K562 (cell line): ENCODE data around the gene TPRG1L. TPM values are rescaled to one million over a fixed set of nuclear protein-coding genes. Genes with fewer than 3 reads are reported as not detected.

Experiments used
- ATAC-seq: fragments of 200-7000 bp; cut with Tn5 transposase; 3 replicates; pipeline ENCODE4 v1.9.1; 2020; ENCODE audit warnings: moderate library complexity
- BruUV-seq: library from RNA; stranded (reverse); fragments of 400-500 nt; replicated peaks from 2 replicates; lab custom pipeline; 2021; lab: Mats Ljungman, UMichigan
- CTCF ChIA-PET: fragments of 300-600 bp; formaldehyde crosslinking; extraction: SDS; loops from one replicate; lab custom pipeline; 2021; ENCODE audit warnings: low intra/inter-chr PET ratio; lab: Yijun Ruan, JAX
- POLR2A ChIA-PET: fragments of 300-600, 350-650 bp; sonication (Branson Sonifier 250); formaldehyde crosslinking; extraction: SDS; loops from one replicate; lab custom pipeline; 2021; ENCODE audit warnings: antibody characterized with exemption, inconsistent platforms; lab: Yijun Ruan, JAX
- DNase-seq, 4 experiments: peaks; one replicate each; pipeline versions ENCODE4 v3.0.0 to v3.0.0-alpha.2; 2011 to 2018; ENCODE audit warnings: low spot score in 3 of 4, mixed read lengths in 3 of 4; ENCODE audit errors: extremely low read depth in 1 of 4
- FAIRE-seq: peaks from 2 replicates; lab custom pipeline; 2011; peaks lifted over from hg19 to GRCh38; lab: Jason Lieb, UNC
- H2AFZ ChIP-seq: 2 replicates; pipeline ENCODE4 v1.6.0; 2011; ENCODE audit warnings: low read depth, low read length, control low read depth, inconsistent platforms
- H3K27ac ChIP-seq: fragments of 200-600 bp; 3 replicates; pipeline ENCODE4 v1.8.0; 2011; ENCODE audit warnings: low read depth, mild to moderate bottlenecking, control low read depth, inconsistent platforms, low read length, moderate library complexity, mixed read lengths; ENCODE audit errors: extremely low read depth
- H3K27me3 ChIP-seq, 2 experiments: fragments of 300-600 bp in 1 of 2; 2 replicates in 1 of 2; 3 replicates in 1 of 2; pipeline versions ENCODE4 v1.6.0 to v1.8.0; 2011; ENCODE audit warnings: inconsistent platforms in 2 of 2, low read length in 2 of 2, mild to moderate bottlenecking in 1 of 2, mixed read lengths in 1 of 2, moderate library complexity in 1 of 2; ENCODE audit not compliant: control insufficient read depth in 2 of 2, insufficient read depth in 2 of 2
- H3K36me3 ChIP-seq: fragments of 300-600 bp; 3 replicates; pipeline ENCODE4 v1.8.0; 2011; ENCODE audit warnings: mild to moderate bottlenecking, low read length, inconsistent platforms; ENCODE audit not compliant: control insufficient read depth, insufficient read depth
- H3K4me1 ChIP-seq, 2 experiments: fragments of 200-600 bp in 1 of 2; replicated peaks in 1 of 2; 2 replicates in 1 of 2; 3 replicates in 1 of 2; pipeline versions ENCODE4 v1.5.1 to v1.8.0; 2011; ENCODE audit warnings: inconsistent platforms in 2 of 2, low read length in 2 of 2, mild to moderate bottlenecking in 1 of 2, mixed read lengths in 1 of 2, moderate library complexity in 1 of 2; ENCODE audit not compliant: control insufficient read depth in 2 of 2, insufficient read depth in 2 of 2
- H3K4me2 ChIP-seq: 2 replicates; pipeline ENCODE4 v1.6.1; 2011; ENCODE audit warnings: low read length, control low read depth, inconsistent platforms, mixed read lengths; ENCODE audit not compliant: insufficient read depth
- H3K4me3 ChIP-seq: fragments of 200-600 bp; sonication (generic), shearing (Covaris generic); 2 replicates; pipeline ENCODE4 v1.5.1; 2016; ENCODE audit warnings: control low read depth, inconsistent platforms
- H3K79me2 ChIP-seq: fragments of 200-600 bp; 3 replicates; pipeline ENCODE4 v1.8.0; 2011; ENCODE audit warnings: low read length, inconsistent platforms; ENCODE audit not compliant: control insufficient read depth, insufficient read depth
- H3K9ac ChIP-seq, 2 experiments: 2 replicates each; pipeline versions ENCODE4 v1.6.0 to v1.6.1; 2011; ENCODE audit warnings: low read depth in 2 of 2, low read length in 2 of 2, control low read depth in 1 of 2, inconsistent platforms in 1 of 2, mild to moderate bottlenecking in 1 of 2, mixed read lengths in 1 of 2; ENCODE audit not compliant: insufficient read depth in 1 of 2
- H3K9me1 ChIP-seq: one replicate; pipeline ENCODE4 v1.6.0; 2011; ENCODE audit warnings: inconsistent platforms, mild to moderate bottlenecking, low read length, moderate library complexity; ENCODE audit not compliant: control insufficient read depth, insufficient read depth
- H3K9me3 ChIP-seq: replicated peaks from 2 replicates; pipeline ENCODE4 v1.5.1; 2011; ENCODE audit warnings: low read depth, low read length, inconsistent platforms; ENCODE audit not compliant: control insufficient read depth, insufficient read depth
- H4K20me1 ChIP-seq: replicated peaks from 2 replicates; pipeline ENCODE4 v1.6.1; 2011; ENCODE audit warnings: low read length, inconsistent platforms, mixed read lengths; ENCODE audit not compliant: control insufficient read depth, insufficient read depth
- BRF1 ChIP-seq: IDR thresholded peaks from 3 replicates; pipeline ENCODE4 v1.6.1; 2011; ENCODE audit warnings: borderline replicate concordance, mild to moderate bottlenecking; ENCODE audit not compliant: insufficient read length; ENCODE audit errors: extremely low read depth
- CBFA2T2 ChIP-seq: fragments of 450-650 bp; conservative IDR thresholded peaks from 2 replicates; pipeline ENCODE4 v1.6.1; 2017; ENCODE audit warnings: mild to moderate bottlenecking
- ELF2 ChIP-seq: fragments of 250-450 bp; sonication (Bioruptor Pico); IDR thresholded peaks from 2 replicates; pipeline ENCODE4 v1.5.0; 2021; ENCODE audit warnings: mild to moderate bottlenecking
- KDM5B ChIP-seq: fragments of 200-600 bp; sonication (generic); IDR thresholded peaks from 2 replicates; pipeline ENCODE4 v1.6.1; 2012; ENCODE audit warnings: low read depth, mild to moderate bottlenecking, moderate library complexity, low read length, control low read depth, inconsistent platforms; ENCODE audit not compliant: insufficient replicate concordance
- MAZ ChIP-seq, 2 experiments: fragments of 450-650 bp in 1 of 2; sonication (generic) in 1 of 2; formaldehyde crosslinking; IDR thresholded peaks in 1 of 2; conservative IDR thresholded peaks in 1 of 2; 2 replicates each; pipeline versions ENCODE4 v1.4.0 to v1.5.0; 2020; ENCODE audit warnings: mild to moderate bottlenecking in 1 of 2, missing genetic modification reagents in 1 of 2
- MIER1 ChIP-seq: fragments of 450-650 bp; IDR thresholded peaks from 2 replicates; pipeline ENCODE4 v1.6.1; 2016; ENCODE audit warnings: antibody characterized with exemption, mild to moderate bottlenecking, low read depth
- MTA2 ChIP-seq: fragments of 450-650 bp; IDR thresholded peaks from 2 replicates; pipeline ENCODE4 v1.6.1; 2016; ENCODE audit warnings: low read depth
- NONO ChIP-seq, 2 experiments: fragments of 200-400 bp in 1 of 2; fragments of 450-650 bp in 1 of 2; formaldehyde crosslinking in 1 of 2; IDR thresholded peaks; 2 replicates each; pipeline ENCODE4 v1.6.1; 2017; ENCODE audit warnings: low read depth in 2 of 2, mild to moderate bottlenecking in 2 of 2, moderate library complexity in 2 of 2, low read length in 1 of 2
- PCBP2 ChIP-seq: fragments of 200-400 bp; formaldehyde crosslinking; IDR thresholded peaks from 2 replicates; pipeline ENCODE4 v1.6.1; 2018; ENCODE audit warnings: low read length, low read depth, mild to moderate bottlenecking, moderate library complexity; ENCODE audit not compliant: poor library complexity, severe bottlenecking
- PTBP1 ChIP-seq: fragments of 200-400 bp; formaldehyde crosslinking; IDR thresholded peaks from 2 replicates; pipeline ENCODE4 v1.6.1; 2017; ENCODE audit warnings: low read depth, low read length
- RBBP5 ChIP-seq: fragments of 200-600 bp; sonication (generic); IDR thresholded peaks from 2 replicates; pipeline ENCODE4 v1.6.1; 2012; ENCODE audit warnings: borderline replicate concordance, mild to moderate bottlenecking, low read length, control low read depth, inconsistent platforms; ENCODE audit not compliant: insufficient read depth, poor library complexity, severe bottlenecking
- RFX1 ChIP-seq: fragments of 450-650 bp; IDR thresholded peaks from 2 replicates; pipeline ENCODE4 v1.6.1; 2016; ENCODE audit warnings: mild to moderate bottlenecking, moderate library complexity
- STAT5A ChIP-seq: IDR thresholded peaks from 2 replicates; pipeline ENCODE4 v1.6.1; 2012; ENCODE audit warnings: low read length, inconsistent platforms, borderline replicate concordance
- TAF15 ChIP-seq: fragments of 200-400 bp; formaldehyde crosslinking; IDR thresholded peaks from 2 replicates; pipeline ENCODE4 v1.6.1; 2017; ENCODE audit warnings: mild to moderate bottlenecking, low read depth, low read length, moderate library complexity
- TARDBP ChIP-seq: fragments of 450-650 bp; IDR thresholded peaks from 2 replicates; pipeline ENCODE4 v1.6.1; 2016
- YBX1 ChIP-seq: fragments of 450-650 bp; IDR thresholded peaks from 2 replicates; pipeline ENCODE4 v1.7.1; 2016; ENCODE audit warnings: mild to moderate bottlenecking
- ZNF253 ChIP-seq: fragments of 250-450 bp; sonication (Bioruptor Pico); conservative IDR thresholded peaks from 2 replicates; pipeline ENCODE4 v1.6.1; 2021; ENCODE audit warnings: mild to moderate bottlenecking
- ZNF586 ChIP-seq: fragments of 450-650 bp; formaldehyde crosslinking; conservative IDR thresholded peaks from 2 replicates; pipeline ENCODE4 v1.4.0; 2020; ENCODE audit warnings: mild to moderate bottlenecking, moderate library complexity
- WGBS: fragments of 100-300 bp; shearing (Covaris generic); methylation state at CpG from one replicate; pipeline ENCODE4 v1.1.6; 2016; ENCODE audit warnings: low coverage, mixed read lengths; ENCODE audit not compliant: insufficient coverage; ENCODE audit errors: missing lambda C conversion rate; 5-methylcytosine and 5-hydroxymethylcytosine counted together
- in situ Hi-C: fragments of 300-500 bp; cut with MboI; formaldehyde crosslinking; loops from 4 replicates; pipeline ENCODE4 v1.15.0; 2018; ENCODE audit warnings: inconsistent platforms, mixed read lengths
- intact Hi-C: fragments of 100-400 bp; cut with micrococcal nuclease; formaldehyde crosslinking; loops from 2 replicates; pipeline ENCODE4 v1.14.2; 2022
- polyA plus RNA-seq, 8 experiments: library from polyadenylated mRNA; depleted of rRNA in 4 of 8; stranded (reverse) in 5 of 8; unstranded in 3 of 8; fragments of >200 nt; fragmentation: Nextera tagmentation in 2 of 8; fragmentation: Illumina TruSeq in 1 of 8; extraction: Ambion mirVana in 2 of 8; extraction: Trizol in 1 of 8; gene quantifications; 2 replicates each; pipeline versions ENCODE4 v1.2.1 to v1.2.3, GENCODE V29; 2011 to 2014; ENCODE audit warnings: inconsistent platforms in 1 of 8, missing spikeins in 1 of 8
- total RNA-seq, 7 experiments: library from RNA; depleted of rRNA in 6 of 7; stranded (reverse); fragments of >200 nt in 6 of 7; fragmentation: Illumina TruSeq in 2 of 7; extraction: Trizol in 2 of 7; gene quantifications; 2 replicates each; pipeline versions ENCODE4 v1.2.1 to v1.2.3, GENCODE V29; 2011 to 2021; ENCODE audit warnings: low replicate concordance in 1 of 7
- TF ChIP-seq, protein P1 (sequence below): sonication (generic); formaldehyde crosslinking; IDR thresholded peaks from 2 replicates; pipeline ENCODE4 v1.8.1; 2022; ENCODE audit warnings: missing genetic modification reagents
- TF ChIP-seq, protein P2 (sequence below): fragments of 450-650 bp; formaldehyde crosslinking; conservative IDR thresholded peaks from 2 replicates; pipeline ENCODE4 v1.4.0; 2022; ENCODE audit warnings: mild to moderate bottlenecking, missing genetic modification characterization

Gene TPRG1L
- total and polyA plus RNA-seq, 9 of the 15 experiments (the other 6 are each of a cell fraction or from before 2014, with no cell fraction given) = 1.6 to 11.0 (median 6.2) TPM

DNA sequence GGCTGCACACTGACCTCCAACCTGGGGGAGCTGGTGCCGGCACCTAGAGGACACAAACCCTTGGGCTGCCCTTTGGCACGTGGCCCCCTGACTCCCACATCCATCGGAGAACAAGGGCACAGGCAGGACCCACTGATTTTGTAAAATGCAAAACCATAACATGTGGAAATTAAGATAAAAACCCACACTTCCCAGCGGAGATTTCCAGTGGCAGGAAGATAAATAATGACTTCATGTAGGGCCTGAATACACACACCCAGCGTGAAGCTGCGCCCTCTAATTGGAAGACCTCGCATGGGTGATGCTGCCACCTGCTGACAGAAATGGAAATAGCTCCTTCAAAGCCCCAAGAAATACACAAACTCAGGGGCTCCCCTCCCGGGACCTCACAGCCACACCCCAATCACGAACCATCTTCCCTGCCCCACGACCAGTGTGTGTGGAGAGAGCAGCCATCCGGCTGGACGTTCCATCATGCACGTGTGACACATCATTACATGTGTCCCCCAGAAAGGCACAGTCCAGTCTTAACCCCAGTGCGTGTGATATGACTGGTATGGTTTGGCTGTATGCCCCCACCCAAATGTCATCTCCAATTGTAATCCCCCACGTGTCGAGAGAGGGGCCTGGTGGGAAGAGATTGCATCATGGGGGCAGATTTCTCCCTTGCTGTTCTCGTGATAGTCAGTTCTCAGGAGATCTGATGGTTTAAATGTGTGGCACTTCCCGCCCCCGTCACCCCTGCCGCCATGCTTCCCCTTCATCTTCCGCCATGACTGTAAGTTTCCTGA, 5.7 kb upstream of the TPRG1L start:
- FAIRE-seq (peak; percentile 94), DNase-seq (peak; percentile 85 to 88 (median 87)), ATAC-seq (peak; percentile 87)
- no TSS peak for BruUV-seq
- Histone ChIP-seq H3K4me1 (peaks cover 5 to 20% of the 10 kb centered on the region in 2 experiments; a peak in 3 of 5 replicates), H3K9me1 (no peaks in the 10 kb centered on the region), H3K27ac (no peak overlapping the region), H3K9ac (no peak overlapping the region; a peak in 1 of 4 replicates), H3K4me3 (no peak overlapping the region), H2AFZ (no peak overlapping the region), H3K27me3 (peaks cover 27 to 63% of the 10 kb centered on the region in 2 experiments; a peak in 4 of 5 replicates), H4K20me1 (peaks cover 25% of the 10 kb centered on the region), H3K36me3 (no peaks in the 10 kb centered on the region), H3K79me2 (no peaks in the 10 kb centered on the region), H3K9me3 (no peaks in the 10 kb centered on the region), H3K4me2 (no peak overlapping the region)
- in situ Hi-C loops (no loop called here), intact Hi-C loops (loop anchor here (1.0 to 2.0 kb wide), 4 partner anchors 30 to 166 kb away; no protein-coding TSS in a partner anchor)
- WGBS = 7% methylated on average over 21 of the region's 21 CpGs
- ChIA-PET POLR2A (interaction anchor here (0.8 to 1.1 kb wide), 4 partner anchors 10 to 128 kb away, joined by 3 to 4 read pairs (median 4); no protein-coding TSS in a partner anchor), CTCF (interaction anchor here (0.6 to 2.4 kb wide), 7 partner anchors 54 to 294 kb away, joined by 3 to 20 read pairs (median 5); partner anchors contain the start of gene ARHGEF16)
- TF ChIP-seq RBBP5 (no peak), NONO (IDR thresholded peaks at IDR 0.05; ENCODE audit: low read depth in 2 of 2, low read length in 1 of 2) (no peak), TARDBP (no peak), ZNF586 (no peak), CBFA2T2 (peak; percentile 58), RFX1 (no peak), ZNF253 (CRISPR knock-in tag) (no peak), TAF15 (no peak), MIER1 (no peak), PTBP1 (no peak), MTA2 (no peak), MAZ (CRISPR knock-in tag; conservative IDR thresholded peaks at IDR 0.05 in 1 of 2, IDR thresholded peaks at IDR 0.05 in 1 of 2) (0 out of 4 replicates have a peak, but pooled peaks of 1 of the 2 experiments have one; percentile 13), BRF1 (no peak), KDM5B (no peak), ELF2 (no peak), YBX1 (no peak), PCBP2 (no peak), STAT5A (no peak; the same call in 1 of the 2 replicates)
- TF ChIP-seq, protein P1, sequence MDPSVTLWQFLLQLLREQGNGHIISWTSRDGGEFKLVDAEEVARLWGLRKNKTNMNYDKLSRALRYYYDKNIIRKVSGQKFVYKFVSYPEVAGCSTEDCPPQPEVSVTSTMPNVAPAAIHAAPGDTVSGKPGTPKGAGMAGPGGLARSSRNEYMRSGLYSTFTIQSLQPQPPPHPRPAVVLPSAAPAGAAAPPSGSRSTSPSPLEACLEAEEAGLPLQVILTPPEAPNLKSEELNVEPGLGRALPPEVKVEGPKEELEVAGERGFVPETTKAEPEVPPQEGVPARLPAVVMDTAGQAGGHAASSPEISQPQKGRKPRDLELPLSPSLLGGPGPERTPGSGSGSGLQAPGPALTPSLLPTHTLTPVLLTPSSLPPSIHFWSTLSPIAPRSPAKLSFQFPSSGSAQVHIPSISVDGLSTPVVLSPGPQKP (CRISPR knock-in tag) = no peak
- TF ChIP-seq, protein P2, sequence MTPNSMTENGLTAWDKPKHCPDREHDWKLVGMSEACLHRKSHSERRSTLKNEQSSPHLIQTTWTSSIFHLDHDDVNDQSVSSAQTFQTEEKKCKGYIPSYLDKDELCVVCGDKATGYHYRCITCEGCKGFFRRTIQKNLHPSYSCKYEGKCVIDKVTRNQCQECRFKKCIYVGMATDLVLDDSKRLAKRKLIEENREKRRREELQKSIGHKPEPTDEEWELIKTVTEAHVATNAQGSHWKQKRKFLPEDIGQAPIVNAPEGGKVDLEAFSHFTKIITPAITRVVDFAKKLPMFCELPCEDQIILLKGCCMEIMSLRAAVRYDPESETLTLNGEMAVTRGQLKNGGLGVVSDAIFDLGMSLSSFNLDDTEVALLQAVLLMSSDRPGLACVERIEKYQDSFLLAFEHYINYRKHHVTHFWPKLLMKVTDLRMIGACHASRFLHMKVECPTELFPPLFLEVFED (CRISPR knock-in tag) = no peak
